Activated CD4-positive, CD25-positive, alpha-beta regulatory T cell (primary cell): ENCODE results near the gene AZIN2.

Experiments used
- DNase-seq, 4 experiments: peaks; one replicate each; lab custom pipeline; 2025; lab: John Stamatoyannopoulos, UW

Gene AZIN2

GRCh38 chr1:33152685-33153432 is 71.9 kb downstream of the AZIN2 start:
- no peak for DNase-seq

- no peak for DNase-seq
Observed at GRCh38 chr1:33153650-33154049, 72.7 kb downstream of the AZIN2 start.

GRCh38 chr1:33155877-33156538 is 75.1 kb downstream of the AZIN2 start:
- no peak for DNase-seq

- DNase-seq: no peak
Observed at GRCh38 chr1:33157131-33157530, 76.2 kb downstream of the AZIN2 start.

- no peak for DNase-seq
Observed at GRCh38 chr1:33158366-33158765, 77.4 kb downstream of the AZIN2 start.

GRCh38 chr1:33159577-33159976 is 78.6 kb downstream of the AZIN2 start:
- DNase-seq: no peak

GRCh38 chr1:33161061-33161681 is 80.2 kb downstream of the AZIN2 start:
- no peak for DNase-seq

GRCh38 chr1:33162141-33162540 is 81.2 kb downstream of the AZIN2 start:
- DNase-seq: no peak

- DNase-seq: no peak
Observed at GRCh38 chr1:33163621-33164519, 82.9 kb downstream of the AZIN2 start.

GRCh38 chr1:33165209-33165608 is 84.3 kb downstream of the AZIN2 start:
- no peak for DNase-seq

- DNase-seq: no peak
Observed at GRCh38 chr1:33165809-33166208, 84.9 kb downstream of the AZIN2 start.

- DNase-seq: no peak
Observed at GRCh38 chr1:33167650-33168447, 86.9 kb downstream of the AZIN2 start.

GRCh38 chr1:33168556-33169289 is 87.8 kb downstream of the AZIN2 start:
- DNase-seq: no peak

GRCh38 chr1:33169290-33170055 is 88.5 kb downstream of the AZIN2 start:
- DNase-seq: no peak
